Tibial nerve (tissue), 3 donors: ENCODE measurements around the gene NUDC.

Experiments used
- POLR2A ChIP-seq, 2 donors: fragments of 450-650 bp; IDR thresholded peaks; one replicate each; pipeline ENCODE4 v1.6.1; 2017; ENCODE audit warnings: antibody characterized with exemption in 2 of 2, mild to moderate bottlenecking in 2 of 2, moderate library complexity in 2 of 2
- TF ChIP-seq, protein P1 (sequence below), 5 experiments: fragments of 200-600 bp in 3 of 5; fragments of 450-650 bp in 2 of 5; sonication (generic) in 3 of 5; IDR thresholded peaks; one replicate each; pipeline ENCODE4 v1.5.1; 2016 to 2019; ENCODE audit warnings: antibody characterized with exemption in 5 of 5, mild to moderate bottlenecking in 3 of 5, moderate library complexity in 2 of 5

DNA sequence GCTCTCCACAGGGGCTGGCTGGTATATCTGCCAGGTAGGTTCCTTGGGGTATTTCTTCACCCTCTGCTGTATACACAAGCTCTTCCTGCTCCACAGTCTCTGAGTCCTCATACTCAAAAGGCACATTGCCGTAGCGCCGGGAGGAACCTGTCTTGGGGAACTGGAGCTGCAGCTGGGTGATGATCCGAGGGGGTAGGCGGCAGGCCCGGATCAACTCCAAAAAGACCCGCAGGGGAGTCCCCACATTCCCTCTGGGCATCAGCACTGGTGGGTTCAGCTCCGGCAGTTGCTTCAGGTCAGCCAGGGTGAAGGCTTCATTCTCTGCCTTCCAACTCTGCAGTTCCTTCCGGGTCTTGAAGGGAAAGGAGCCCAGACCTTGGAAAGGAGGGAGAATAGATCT, 24.2 kb upstream of the NUDC start:
- TF ChIP-seq, protein P1, sequence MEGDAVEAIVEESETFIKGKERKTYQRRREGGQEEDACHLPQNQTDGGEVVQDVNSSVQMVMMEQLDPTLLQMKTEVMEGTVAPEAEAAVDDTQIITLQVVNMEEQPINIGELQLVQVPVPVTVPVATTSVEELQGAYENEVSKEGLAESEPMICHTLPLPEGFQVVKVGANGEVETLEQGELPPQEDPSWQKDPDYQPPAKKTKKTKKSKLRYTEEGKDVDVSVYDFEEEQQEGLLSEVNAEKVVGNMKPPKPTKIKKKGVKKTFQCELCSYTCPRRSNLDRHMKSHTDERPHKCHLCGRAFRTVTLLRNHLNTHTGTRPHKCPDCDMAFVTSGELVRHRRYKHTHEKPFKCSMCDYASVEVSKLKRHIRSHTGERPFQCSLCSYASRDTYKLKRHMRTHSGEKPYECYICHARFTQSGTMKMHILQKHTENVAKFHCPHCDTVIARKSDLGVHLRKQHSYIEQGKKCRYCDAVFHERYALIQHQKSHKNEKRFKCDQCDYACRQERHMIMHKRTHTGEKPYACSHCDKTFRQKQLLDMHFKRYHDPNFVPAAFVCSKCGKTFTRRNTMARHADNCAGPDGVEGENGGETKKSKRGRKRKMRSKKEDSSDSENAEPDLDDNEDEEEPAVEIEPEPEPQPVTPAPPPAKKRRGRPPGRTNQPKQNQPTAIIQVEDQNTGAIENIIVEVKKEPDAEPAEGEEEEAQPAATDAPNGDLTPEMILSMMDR (IDR thresholded peaks at IDR 0.05), result no peak
- no peak for TF ChIP-seq POLR2A (IDR thresholded peaks at IDR 0.05)
